SK-N-SH treated with all-trans-retinoic acid at 6 μM for 48 hours (cell line): Measurements from ENCODE around the gene OXGR1.

Experiments
- ATAC-seq: fragments of 200-7000 bp; cut with Tn5 transposase; 3 replicates; pipeline ENCODE4 v1.9.1; 2020; ENCODE audit warnings: mild to moderate bottlenecking, moderate library complexity
- BACH2 ChIP-seq: fragments of 250-450 bp; sonication (Bioruptor Pico); IDR thresholded peaks from 2 replicates; pipeline ENCODE4 v1.9.0; 2021; ENCODE audit warnings: mild to moderate bottlenecking, borderline replicate concordance
- CSRNP3 ChIP-seq: fragments of 250-450 bp; sonication (Bioruptor Pico); IDR thresholded peaks from 2 replicates; pipeline ENCODE4 v1.5.1; 2021; ENCODE audit warnings: mild to moderate bottlenecking, moderate library complexity
- ESRRG ChIP-seq: fragments of 250-450 bp; sonication (Bioruptor Pico); IDR thresholded peaks from 2 replicates; pipeline ENCODE4 v1.6.1; 2021; ENCODE audit warnings: mild to moderate bottlenecking
- GLIS3 ChIP-seq: fragments of 250-450 bp; sonication (Bioruptor Pico); IDR thresholded peaks from 2 replicates; pipeline ENCODE4 v1.5.0; 2020; ENCODE audit warnings: mild to moderate bottlenecking, moderate library complexity
- ISL1 ChIP-seq: fragments of 250-450 bp; sonication (Bioruptor Pico); IDR thresholded peaks from 2 replicates; pipeline ENCODE4 v2.1.2; 2022; ENCODE audit warnings: mild to moderate bottlenecking, moderate library complexity
- OSR1 ChIP-seq: fragments of 250-450 bp; sonication (Bioruptor Pico); IDR thresholded peaks from 2 replicates; pipeline ENCODE4 v1.8.0; 2022; ENCODE audit warnings: moderate library complexity, mild to moderate bottlenecking, inconsistent platforms
- PATZ1 ChIP-seq: fragments of 250-450 bp; sonication (Bioruptor Pico); IDR thresholded peaks from 2 replicates; pipeline ENCODE4 v1.8.0; 2020; ENCODE audit warnings: mild to moderate bottlenecking, moderate library complexity, borderline replicate concordance
- PPARA ChIP-seq: fragments of 250-450 bp; sonication (Bioruptor Pico); IDR thresholded peaks from 2 replicates; pipeline ENCODE4 v1.5.0; 2020; ENCODE audit warnings: mild to moderate bottlenecking, borderline replicate concordance
- RARB ChIP-seq: fragments of 250-450 bp; sonication (Bioruptor Pico); IDR thresholded peaks from 2 replicates; pipeline ENCODE4 v1.8.0; 2021; ENCODE audit warnings: mild to moderate bottlenecking, moderate library complexity
- SNAI2 ChIP-seq: fragments of 250-450 bp; sonication (Bioruptor Pico); IDR thresholded peaks from 2 replicates; pipeline ENCODE4 v1.5.0; 2020; ENCODE audit warnings: mild to moderate bottlenecking, moderate library complexity
- TCF4 ChIP-seq: fragments of 250-450 bp; sonication (Bioruptor Pico); IDR thresholded peaks from 2 replicates; pipeline ENCODE4 v1.8.0; 2021; ENCODE audit warnings: mild to moderate bottlenecking, moderate library complexity, borderline replicate concordance
- TOX ChIP-seq: fragments of 250-450 bp; sonication (Bioruptor Pico); IDR thresholded peaks from 2 replicates; pipeline ENCODE4 v1.8.0; 2021; ENCODE audit warnings: mild to moderate bottlenecking, moderate library complexity, borderline replicate concordance
- TSHZ2 ChIP-seq: fragments of 250-450 bp; sonication (Bioruptor Pico); IDR thresholded peaks from 2 replicates; pipeline ENCODE4 v1.5.0; 2020; ENCODE audit warnings: mild to moderate bottlenecking, moderate library complexity
- ZC3H10 ChIP-seq: fragments of 250-450 bp; sonication (Bioruptor Pico); IDR thresholded peaks from 2 replicates; pipeline ENCODE4 v1.5.1; 2021; ENCODE audit warnings: mild to moderate bottlenecking, moderate library complexity
- ZFP30 ChIP-seq: fragments of 450-650 bp; formaldehyde crosslinking; IDR thresholded peaks from 2 replicates; pipeline ENCODE4 v1.5.0; 2022; ENCODE audit warnings: mild to moderate bottlenecking, moderate library complexity
- ZNF565 ChIP-seq: fragments of 450-650 bp; formaldehyde crosslinking; conservative IDR thresholded peaks from 2 replicates; pipeline ENCODE4 v1.5.0; 2020; ENCODE audit warnings: low read depth, mild to moderate bottlenecking, moderate library complexity
- ZNF70 ChIP-seq: fragments of 450-650 bp; formaldehyde crosslinking; IDR thresholded peaks from 2 replicates; pipeline ENCODE4 v1.5.0; 2020; ENCODE audit warnings: mild to moderate bottlenecking, moderate library complexity
- ZNF8 ChIP-seq: fragments of 450-650 bp; formaldehyde crosslinking; IDR thresholded peaks from 2 replicates; pipeline ENCODE4 v1.5.0; 2020; ENCODE audit warnings: mild to moderate bottlenecking, moderate library complexity
- TF ChIP-seq, protein P1 (sequence below): fragments of 250-450 bp; sonication (Bioruptor Pico); IDR thresholded peaks from 2 replicates; pipeline ENCODE4 v1.8.0; 2021; ENCODE audit warnings: low read depth, mild to moderate bottlenecking, moderate library complexity, borderline replicate concordance
- TF ChIP-seq, protein P2 (sequence below): fragments of 250-450 bp; sonication (Bioruptor Pico); IDR thresholded peaks from 2 replicates; pipeline ENCODE4 v1.5.1; 2020; ENCODE audit warnings: low read depth, mild to moderate bottlenecking, moderate library complexity

OXGR1 gene

GRCh38 chr13:96998051-96998450, 3.8 kb upstream of the OXGR1 start (continued):
- TF ChIP-seq, protein P1, sequence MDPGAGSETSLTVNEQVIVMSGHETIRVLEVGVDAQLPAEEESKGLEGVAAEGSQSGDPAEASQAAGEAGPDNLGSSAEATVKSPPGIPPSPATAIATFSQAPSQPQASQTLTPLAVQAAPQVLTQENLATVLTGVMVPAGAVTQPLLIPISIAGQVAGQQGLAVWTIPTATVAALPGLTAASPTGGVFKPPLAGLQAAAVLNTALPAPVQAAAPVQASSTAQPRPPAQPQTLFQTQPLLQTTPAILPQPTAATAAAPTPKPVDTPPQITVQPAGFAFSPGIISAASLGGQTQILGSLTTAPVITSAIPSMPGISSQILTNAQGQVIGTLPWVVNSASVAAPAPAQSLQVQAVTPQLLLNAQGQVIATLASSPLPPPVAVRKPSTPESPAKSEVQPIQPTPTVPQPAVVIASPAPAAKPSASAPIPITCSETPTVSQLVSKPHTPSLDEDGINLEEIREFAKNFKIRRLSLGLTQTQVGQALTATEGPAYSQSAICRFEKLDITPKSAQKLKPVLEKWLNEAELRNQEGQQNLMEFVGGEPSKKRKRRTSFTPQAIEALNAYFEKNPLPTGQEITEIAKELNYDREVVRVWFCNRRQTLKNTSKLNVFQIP (CRISPR knock-in tag) = no peak
- TF ChIP-seq SNAI2 (no peak), TCF4 (CRISPR knock-in tag) (no peak), GLIS3 (CRISPR knock-in tag) (no peak), OSR1 (CRISPR knock-in tag) (no peak), ZNF565 (no peak), TOX (no peak), BACH2 (CRISPR knock-in tag) (no peak)

- TF ChIP-seq TSHZ2 (no peak), ISL1 (CRISPR knock-in tag) (no peak), PPARA (no peak), CSRNP3 (CRISPR knock-in tag) (no peak), PATZ1 (CRISPR knock-in tag) (no peak), BACH2 (CRISPR knock-in tag) (no peak), ZNF565 (no peak), OSR1 (CRISPR knock-in tag) (no peak), ESRRG (CRISPR knock-in tag) (no peak), GLIS3 (CRISPR knock-in tag) (no peak)
- TF ChIP-seq, protein P2, sequence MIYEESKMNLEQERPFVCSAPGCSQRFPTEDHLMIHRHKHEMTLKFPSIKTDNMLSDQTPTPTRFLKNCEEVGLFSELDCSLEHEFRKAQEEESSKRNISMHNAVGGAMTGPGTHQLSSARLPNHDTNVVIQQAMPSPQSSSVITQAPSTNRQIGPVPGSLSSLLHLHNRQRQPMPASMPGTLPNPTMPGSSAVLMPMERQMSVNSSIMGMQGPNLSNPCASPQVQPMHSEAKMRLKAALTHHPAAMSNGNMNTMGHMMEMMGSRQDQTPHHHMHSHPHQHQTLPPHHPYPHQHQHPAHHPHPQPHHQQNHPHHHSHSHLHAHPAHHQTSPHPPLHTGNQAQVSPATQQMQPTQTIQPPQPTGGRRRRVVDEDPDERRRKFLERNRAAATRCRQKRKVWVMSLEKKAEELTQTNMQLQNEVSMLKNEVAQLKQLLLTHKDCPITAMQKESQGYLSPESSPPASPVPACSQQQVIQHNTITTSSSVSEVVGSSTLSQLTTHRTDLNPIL (CRISPR knock-in tag) = no peak
- TF ChIP-seq, all 23 proteins: peak for 0
- ATAC-seq = no peak
Measured at GRCh38 chr13:96996886-96997285, 2.6 kb upstream of the OXGR1 start.

DNA sequence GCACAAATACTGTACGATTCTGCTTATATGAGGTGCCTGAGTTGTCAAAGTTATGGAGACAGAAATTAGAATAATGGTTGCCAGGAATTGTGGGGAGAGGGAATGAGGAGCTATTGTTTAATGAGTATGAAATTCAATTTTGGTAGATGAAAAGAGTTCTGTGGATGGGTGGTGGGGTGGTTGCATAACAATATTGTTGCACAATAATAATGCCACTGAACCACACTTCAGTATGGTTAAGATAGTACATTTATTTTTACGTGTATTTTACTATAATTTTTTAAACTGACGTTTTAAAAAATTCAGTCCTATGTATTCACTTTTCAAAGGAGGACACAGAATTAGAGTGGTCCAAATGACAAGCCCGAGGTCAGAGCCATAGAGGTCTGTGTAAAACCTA, 1.8 kb upstream of the OXGR1 start:
- ATAC-seq = no peak
- TF ChIP-seq ISL1 (CRISPR knock-in tag) (no peak), TCF4 (CRISPR knock-in tag) (no peak), ZNF8 (CRISPR knock-in tag) (no peak), TSHZ2 (no peak), ZNF70 (CRISPR knock-in tag) (no peak), PPARA (no peak), ZFP30 (no peak), SNAI2 (no peak), ZC3H10 (no peak), GLIS3 (CRISPR knock-in tag) (no peak), PATZ1 (CRISPR knock-in tag) (no peak), ZNF565 (no peak), RARB (CRISPR knock-in tag) (no peak)
